ENCODE data around the gene BABAM2.

- no peak for TF ChIP-seq CTCF (IDR thresholded peaks at IDR 0.05)
- TF ChIP-seq POLR2A (IDR thresholded peaks at IDR 0.05): no peak
Measured at GRCh38 chr2:28049899-28050298, 159.4 kb downstream of the BABAM2 start.

All from thyroid gland (tissue), 4 donors.